ENCODE data around the gene AOX1.

The AOX1 gene

GRCh38 chr2:200659410-200659809 is 73.6 kb downstream of the AOX1 start:
- CTCF ChIA-PET: no interaction called here
- TF ChIP-seq CTCF (conservative IDR thresholded peaks at IDR 0.05; ENCODE audit: low read depth): no peak
- no peak for DNase-seq (ENCODE audit: low spot score)
- no peak overlapping the region for H3K27ac ChIP-seq
- POLR2A ChIA-PET (ENCODE audit: low non-redundant PET): no interaction called here

GRCh38 chr2:200661477-200661876 is 75.7 kb downstream of the AOX1 start:
- DNase-seq (ENCODE audit: low spot score): no peak
- POLR2A ChIA-PET (ENCODE audit: low non-redundant PET): no interaction called here
- TF ChIP-seq CTCF (conservative IDR thresholded peaks at IDR 0.05; ENCODE audit: low read depth): no peak
- H3K27ac ChIP-seq: no peak overlapping the region
- CTCF ChIA-PET: no interaction called here

- ChIA-PET CTCF (interaction anchor here (1.5 kb wide), 1 partner anchor 41 kb away, joined by 8 read pairs; no protein-coding TSS in a partner anchor), POLR2A (ENCODE audit: low non-redundant PET) (no interaction called here)
- TF ChIP-seq CTCF (conservative IDR thresholded peaks at IDR 0.05; ENCODE audit: low read depth): no peak
- H3K27ac ChIP-seq: no peak overlapping the region; the same call in 1 of the 2 replicates
- DNase-seq (ENCODE audit: low spot score): peak; percentile 94
Measured at GRCh38 chr2:200662727-200663126, 76.9 kb downstream of the AOX1 start.

- no peak for TF ChIP-seq CTCF (conservative IDR thresholded peaks at IDR 0.05; ENCODE audit: low read depth)
- no peak for DNase-seq (ENCODE audit: low spot score)
- POLR2A ChIA-PET (ENCODE audit: low non-redundant PET): no interaction called here
- CTCF ChIA-PET: interaction anchor here (0.5 to 0.7 kb wide), 2 partner anchors 30 to 76 kb away, joined by 3 to 6 read pairs; no protein-coding TSS in a partner anchor
- no peak overlapping the region for H3K27ac ChIP-seq
Measured at GRCh38 chr2:200664770-200665494, 79.1 kb downstream of the AOX1 start.

GRCh38 chr2:200665626-200666453 is 80.0 kb downstream of the AOX1 start:
- POLR2A ChIA-PET (ENCODE audit: low non-redundant PET): no interaction called here
- CTCF ChIA-PET: interaction anchor here (0.5 to 0.7 kb wide), 2 partner anchors 29 to 75 kb away, joined by 3 to 6 read pairs; no protein-coding TSS in a partner anchor
- no peak for TF ChIP-seq CTCF (conservative IDR thresholded peaks at IDR 0.05; ENCODE audit: low read depth)
- H3K27ac ChIP-seq: no peak overlapping the region
- no peak for DNase-seq (ENCODE audit: low spot score)

GRCh38 chr2:200667413-200667812 is 81.6 kb downstream of the AOX1 start:
- TF ChIP-seq CTCF (conservative IDR thresholded peaks at IDR 0.05; ENCODE audit: low read depth): no peak
- H3K27ac ChIP-seq: no peak overlapping the region
- ChIA-PET CTCF (interaction anchor here (0.6 kb wide), 1 partner anchor 81 kb away, joined by 5 read pairs; the partner anchor contains the start of gene AOX1), POLR2A (ENCODE audit: low non-redundant PET) (no interaction called here)
- no peak for DNase-seq (ENCODE audit: low spot score)
